Mucosa of descending colon (tissue), 3 donors: Measurements from ENCODE around the gene ZNF133. TPM values are rescaled to one million over a fixed set of nuclear protein-coding genes. Genes with fewer than 3 reads are reported as not detected.

Experiments
- ATAC-seq: fragments of 200-7000 bp; cut with Tn5 transposase; one replicate; pipeline ENCODE4 v1.9.1; 2020; ENCODE audit warnings: mild to moderate bottlenecking, moderate library complexity
- DNase-seq, 3 donors: peaks; one replicate each; pipeline ENCODE4 v3.0.0-alpha.2; 2020
- H3K36me3 ChIP-seq: fragments of 200-600 bp; one replicate; pipeline ENCODE4 v1.8.0; 2021; ENCODE audit warnings: low read depth, mild to moderate bottlenecking
- H3K4me1 ChIP-seq: fragments of 200-600 bp; one replicate; pipeline ENCODE4 v1.8.0; 2021; ENCODE audit warnings: low read depth, mild to moderate bottlenecking
- H3K4me3 ChIP-seq: fragments of 200-600 bp; one replicate; pipeline ENCODE4 v1.8.0; 2021; ENCODE audit warnings: mild to moderate bottlenecking
- H3K9me3 ChIP-seq: fragments of 200-600 bp; one replicate; pipeline ENCODE4 v1.8.0; 2021; ENCODE audit warnings: mild to moderate bottlenecking
- intact Hi-C, 2 donors: fragments of 100-400 bp; cut with DNase I in 1 of 2; cut with micrococcal nuclease in 1 of 2; formaldehyde crosslinking; loops; one replicate each; pipeline versions ENCODE4 v1.11.0 to v1.11.1; 2022; cut with DNase I, micrococcal nuclease
- total RNA-seq, 3 donors: library from RNA; stranded (reverse); fragmentation: NEBNext Ultra II Directional in 2 of 3; extraction: Animal tissue kit (Norgen Biotek cat#: 25700) in 2 of 3; gene quantifications; one replicate each; pipeline versions ENCODE4 v1.2.1 to v1.2.4, GENCODE V29; 2021 to 2023
- TF ChIP-seq, protein P1 (sequence below): fragments of 200-600 bp; IDR thresholded peaks from one replicate; pipeline ENCODE4 v1.8.0; 2022; ENCODE audit warnings: antibody characterized with exemption, mild to moderate bottlenecking
- donor health status: DM: no; HTN: no; CAD: no; lungs with moderate emphysema.
- donor health status: DM: no; HTN: no; CAD: no.
- donor health status: DM: no; HTN: yes; CAD: no.

The ZNF133 gene
- total RNA-seq, 3 donors from 2014 or later = 6.1 to 14.3 (median 11.8) TPM

DNA sequence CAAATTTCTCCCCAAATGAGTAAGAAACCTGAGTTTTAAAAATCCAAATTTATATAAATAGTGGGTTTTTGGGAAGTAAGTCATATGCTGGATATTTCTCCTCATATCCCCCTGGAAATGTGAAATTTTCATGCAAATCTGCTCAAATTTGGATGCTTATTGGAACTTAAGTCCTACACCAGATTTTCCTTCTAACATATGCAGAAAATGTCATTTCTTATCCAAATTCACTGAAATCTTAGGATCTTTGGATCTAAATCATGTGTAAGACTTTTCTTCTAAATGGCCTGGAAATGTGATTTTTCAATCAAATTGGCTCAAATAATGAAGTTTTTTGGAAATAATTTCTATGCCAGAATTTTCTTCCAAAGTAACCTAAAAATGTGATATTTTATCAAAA is 33.0 kb downstream of the ZNF133 start:
- DNase-seq (no peak), ATAC-seq (no peak)
- H3K4me1 ChIP-seq = no peaks in the 10 kb centered on the region
- H3K4me3 ChIP-seq = no peak overlapping the region
- TF ChIP-seq, protein P1, sequence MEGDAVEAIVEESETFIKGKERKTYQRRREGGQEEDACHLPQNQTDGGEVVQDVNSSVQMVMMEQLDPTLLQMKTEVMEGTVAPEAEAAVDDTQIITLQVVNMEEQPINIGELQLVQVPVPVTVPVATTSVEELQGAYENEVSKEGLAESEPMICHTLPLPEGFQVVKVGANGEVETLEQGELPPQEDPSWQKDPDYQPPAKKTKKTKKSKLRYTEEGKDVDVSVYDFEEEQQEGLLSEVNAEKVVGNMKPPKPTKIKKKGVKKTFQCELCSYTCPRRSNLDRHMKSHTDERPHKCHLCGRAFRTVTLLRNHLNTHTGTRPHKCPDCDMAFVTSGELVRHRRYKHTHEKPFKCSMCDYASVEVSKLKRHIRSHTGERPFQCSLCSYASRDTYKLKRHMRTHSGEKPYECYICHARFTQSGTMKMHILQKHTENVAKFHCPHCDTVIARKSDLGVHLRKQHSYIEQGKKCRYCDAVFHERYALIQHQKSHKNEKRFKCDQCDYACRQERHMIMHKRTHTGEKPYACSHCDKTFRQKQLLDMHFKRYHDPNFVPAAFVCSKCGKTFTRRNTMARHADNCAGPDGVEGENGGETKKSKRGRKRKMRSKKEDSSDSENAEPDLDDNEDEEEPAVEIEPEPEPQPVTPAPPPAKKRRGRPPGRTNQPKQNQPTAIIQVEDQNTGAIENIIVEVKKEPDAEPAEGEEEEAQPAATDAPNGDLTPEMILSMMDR = no peak
- intact Hi-C loops = no loop called here
- H3K9me3 ChIP-seq = no peaks in the 10 kb centered on the region
- H3K36me3 ChIP-seq = no peaks in the 10 kb centered on the region

DNA sequence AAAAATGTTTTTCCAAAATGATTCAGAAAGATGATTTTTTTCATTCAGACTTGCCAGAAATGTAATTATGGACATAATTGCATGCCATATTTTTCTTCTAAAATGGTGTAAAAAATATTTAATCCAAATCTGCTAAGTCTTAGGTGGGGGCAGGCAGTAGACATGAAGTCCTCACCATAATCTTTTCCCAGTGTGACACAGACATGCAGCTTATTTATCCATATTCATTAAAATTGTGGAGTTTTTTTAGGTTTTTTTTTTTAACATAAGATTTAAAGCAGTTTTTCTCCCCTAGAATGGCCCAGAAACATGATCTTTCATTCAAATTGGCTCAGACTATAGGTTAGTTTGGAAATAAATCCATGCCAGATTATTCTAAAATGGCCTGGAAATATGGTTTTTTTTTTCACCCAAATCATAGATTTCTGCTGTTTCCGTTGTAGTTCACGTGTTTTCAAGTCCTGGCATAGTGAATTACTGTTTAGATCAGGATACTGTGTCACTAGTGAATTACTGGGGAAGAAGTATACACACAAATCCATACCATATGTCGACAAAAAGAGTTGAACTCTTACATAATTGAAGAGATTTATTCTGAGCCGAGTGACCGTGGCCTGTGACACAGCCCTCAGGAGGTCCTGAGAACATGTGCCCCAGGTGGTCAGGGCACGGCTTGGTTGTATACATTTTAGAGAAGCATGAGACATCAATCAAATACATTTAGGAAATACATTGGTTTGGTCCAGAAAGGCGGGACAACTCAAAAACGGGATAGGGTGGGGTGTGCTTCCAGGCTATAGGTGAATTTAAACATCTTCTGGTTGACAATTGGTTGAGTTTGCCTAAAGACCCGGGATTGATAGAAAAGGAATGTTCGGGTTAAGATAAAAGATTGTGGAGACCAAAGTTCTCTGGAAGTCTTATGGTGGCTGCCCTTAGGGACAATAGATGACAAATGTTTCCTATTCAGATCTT is 33.9 kb downstream of the ZNF133 start:
- H3K36me3 ChIP-seq = no peaks in the 10 kb centered on the region
- H3K4me1 ChIP-seq = no peaks in the 10 kb centered on the region
- no peak overlapping the region for H3K4me3 ChIP-seq
- DNase-seq = no peak
- no peak for ATAC-seq
- TF ChIP-seq, protein P1 = no peak
- no peaks in the 10 kb centered on the region for H3K9me3 ChIP-seq
- intact Hi-C loops = no loop called here

DNA sequence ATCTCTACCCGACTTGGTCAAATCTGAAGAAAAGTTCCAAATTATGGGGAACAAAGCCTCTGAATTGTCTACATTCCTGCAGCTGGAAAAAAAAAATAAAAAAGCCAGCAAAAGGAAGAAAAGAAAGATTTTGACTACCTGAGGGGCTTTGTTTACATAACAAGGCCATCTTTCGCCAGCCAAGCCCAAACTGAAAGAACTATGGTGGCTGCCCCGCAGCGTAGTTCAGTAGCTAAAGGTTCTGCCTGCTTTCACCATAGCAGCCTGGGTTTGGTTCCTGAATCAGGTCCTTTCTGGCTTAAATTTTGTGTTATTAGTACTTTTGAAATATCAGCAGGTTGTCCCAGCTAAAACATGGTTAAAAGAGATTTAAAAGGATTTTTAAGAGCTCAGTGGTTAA is 35.4 kb downstream of the ZNF133 start:
- Histone ChIP-seq H3K36me3 (no peaks in the 10 kb centered on the region), H3K4me1 (no peaks in the 10 kb centered on the region), H3K4me3 (no peak overlapping the region), H3K9me3 (peaks cover 5% of the 10 kb centered on the region)
- DNase-seq = no peak
- TF ChIP-seq, protein P1 = no peak
- ATAC-seq = no peak
- intact Hi-C loops = no loop called here

DNA sequence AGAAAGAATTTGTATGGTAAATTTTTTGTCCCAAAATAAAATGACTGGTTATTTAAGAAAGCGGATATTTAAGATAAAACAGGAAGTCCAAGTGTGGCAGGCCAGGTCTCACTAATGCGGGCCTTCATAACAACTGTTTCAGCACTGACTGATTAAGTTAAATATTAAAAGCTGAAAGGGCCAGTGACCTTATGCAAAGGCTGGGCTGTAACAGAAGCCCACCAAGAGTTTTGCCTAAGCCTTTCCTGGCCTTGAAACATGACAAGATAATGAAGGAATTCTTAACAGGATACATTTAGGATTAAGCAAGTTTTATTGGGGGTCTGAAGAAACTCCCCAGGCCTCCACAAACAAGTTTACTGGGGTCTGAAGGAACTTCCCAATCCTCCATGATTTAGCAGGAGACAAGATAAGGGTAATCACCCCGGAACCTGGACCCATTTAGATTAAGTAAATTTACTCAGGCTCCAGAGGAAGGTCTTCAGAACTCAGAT is 36.3 kb downstream of the ZNF133 start:
- H3K4me1 ChIP-seq = no peaks in the 10 kb centered on the region
- no peaks in the 10 kb centered on the region for H3K36me3 ChIP-seq
- DNase-seq = no peak
- no peak overlapping the region for H3K4me3 ChIP-seq
- TF ChIP-seq, protein P1 = no peak
- no peak for ATAC-seq
- H3K9me3 ChIP-seq = peaks cover 5% of the 10 kb centered on the region
- intact Hi-C loops = no loop called here

DNA sequence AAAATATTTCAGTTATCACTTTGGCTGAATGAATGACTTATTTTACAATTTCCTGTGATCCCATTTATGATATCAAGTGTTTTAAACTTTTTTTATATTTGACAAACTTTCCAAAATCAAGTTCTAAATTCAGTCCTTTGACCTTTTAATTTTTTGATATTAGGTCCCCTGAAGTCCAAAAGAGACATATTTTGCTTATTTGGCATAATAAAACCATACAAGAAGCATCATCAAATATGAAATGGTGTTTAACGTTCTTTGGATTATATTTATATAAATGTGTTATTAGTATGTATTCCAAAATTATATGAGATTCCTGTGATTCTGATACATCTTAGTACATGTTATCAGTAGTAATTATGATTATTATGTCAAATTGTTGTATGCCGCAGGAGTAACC is 38.7 kb downstream of the ZNF133 start:
- no peak for ATAC-seq
- no peaks in the 10 kb centered on the region for H3K4me1 ChIP-seq
- no peak for DNase-seq
- H3K4me3 ChIP-seq = no peak overlapping the region
- H3K36me3 ChIP-seq = no peaks in the 10 kb centered on the region
- TF ChIP-seq, protein P1 = no peak
- H3K9me3 ChIP-seq = peaks cover 16% of the 10 kb centered on the region
- intact Hi-C loops = no loop called here
